H1 (cell line): ENCODE measurements around the gene GRM4. TPM values are rescaled to one million over a fixed set of nuclear protein-coding genes. Genes with fewer than 3 reads are reported as not detected.

Experiments
- BACH1 ChIP-seq: IDR thresholded peaks from 2 replicates; pipeline ENCODE4 v1.6.1; 2012; ENCODE audit warnings: low read length, improper control_type of control experiment
- BRCA1 ChIP-seq: IDR thresholded peaks from 2 replicates; pipeline ENCODE4 v1.6.1; 2012; ENCODE audit warnings: low read depth, low read length, improper control_type of control experiment
- CHD1 ChIP-seq: IDR thresholded peaks from 2 replicates; pipeline ENCODE4 v1.6.1; 2012; ENCODE audit warnings: low read depth, low read length, improper control_type of control experiment
- EZH2 ChIP-seq: fragments of 200-600 bp; sonication (generic); IDR thresholded peaks from 2 replicates; pipeline ENCODE4 v1.7.1; 2012; ENCODE audit warnings: low read depth, mild to moderate bottlenecking, moderate library complexity, low read length, inconsistent platforms; ENCODE audit not compliant: severe bottlenecking
- FOSL1 ChIP-seq: IDR thresholded peaks from 2 replicates; pipeline ENCODE4 v1.6.1; 2011; ENCODE audit warnings: mild to moderate bottlenecking, low read depth, low read length, moderate library complexity; ENCODE audit not compliant: insufficient read depth
- KDM1A ChIP-seq: fragments of 200-600, 300-600 bp; sonication (generic); IDR thresholded peaks from 2 replicates; pipeline ENCODE4 v1.7.1; 2016; ENCODE audit warnings: mild to moderate bottlenecking, low read length, borderline replicate concordance
- KDM4A ChIP-seq: IDR thresholded peaks from one replicate; pipeline ENCODE4 v1.7.1; 2012; ENCODE audit warnings: low read depth, mild to moderate bottlenecking, moderate library complexity, low read length, inconsistent platforms; ENCODE audit not compliant: severe bottlenecking
- KDM5A ChIP-seq: fragments of 200-600 bp; IDR thresholded peaks from 2 replicates; pipeline ENCODE4 v1.7.1; 2012; ENCODE audit warnings: mild to moderate bottlenecking, low read length, inconsistent platforms, mixed read lengths
- NANOG ChIP-seq: IDR thresholded peaks from 2 replicates; pipeline ENCODE4 v1.6.1; 2011; ENCODE audit warnings: low read length, low read depth, mild to moderate bottlenecking, inconsistent platforms; ENCODE audit not compliant: insufficient read depth, poor library complexity, severe bottlenecking
- POLR2AphosphoS5 ChIP-seq: IDR thresholded peaks from 2 replicates; pipeline ENCODE4 v1.6.1; 2011; ENCODE audit warnings: low read depth, low read length
- RFX5 ChIP-seq: IDR thresholded peaks from 2 replicates; pipeline ENCODE4 v1.6.1; 2011; ENCODE audit warnings: low read depth, low read length, improper control_type of control experiment, borderline replicate concordance
- TEAD4 ChIP-seq: IDR thresholded peaks from 2 replicates; pipeline ENCODE4 v1.6.1; 2012; ENCODE audit warnings: low read depth, low read length, inconsistent platforms, mixed read lengths
- polyA plus RNA-seq, 7 experiments: library from polyadenylated mRNA; depleted of rRNA in 3 of 7; stranded (reverse) in 5 of 7; unstranded in 2 of 7; fragments of >200 nt in 5 of 7; fragments of 200-250 nt in 2 of 7; gene quantifications; 1 replicate in 5 of 7; 2 replicates in 1 of 7; 4 replicates in 1 of 7; pipeline versions ENCODE4 v1.2.1 to v1.2.3, GENCODE V29; 2011 to 2013; ENCODE audit warnings: missing spikeins in 2 of 7, mixed read lengths in 2 of 7
- total RNA-seq: library from RNA; stranded (reverse); fragmentation: NEBNext Ultra II Directional; extraction: Animal tissue kit (Norgen Biotek cat#: 25700); gene quantifications from 2 replicates; pipeline ENCODE4 v1.2.1, GENCODE V29; 2021
- TF ChIP-seq, protein P1 (sequence below): fragments of 300-600 bp; sonication (generic); IDR thresholded peaks from 2 replicates; pipeline ENCODE4 v1.7.1; 2012; ENCODE audit warnings: low read length, moderate library complexity, mild to moderate bottlenecking, inconsistent platforms; ENCODE audit not compliant: insufficient replicate concordance

GRM4 gene
- total and polyA plus RNA-seq, 2 of the 8 experiments (the other 6 are each of a cell fraction or from before 2014, with no cell fraction given), result 19.6 to 21.5 TPM

DNA sequence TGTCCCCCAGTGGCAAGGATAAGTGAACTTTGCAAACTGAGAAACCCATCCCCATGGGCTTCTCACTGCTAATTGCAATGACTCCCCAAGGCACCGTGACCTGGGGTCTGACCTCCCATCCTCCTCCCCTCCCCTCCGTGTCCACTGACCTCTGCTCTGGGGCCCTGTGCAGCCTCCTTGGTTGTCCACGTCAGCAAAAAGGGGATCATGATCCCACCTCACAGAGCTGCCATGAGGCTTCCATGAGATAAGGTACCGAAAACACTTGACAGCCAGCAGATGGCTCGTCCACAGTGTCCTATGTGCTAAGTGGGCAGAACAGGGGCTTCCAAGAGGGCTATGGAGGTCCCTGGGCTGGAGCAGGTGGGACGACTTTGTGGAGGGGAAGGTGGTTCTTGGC lies 104.5 kb downstream of the GRM4 start (continued):
- TF ChIP-seq, protein P1, sequence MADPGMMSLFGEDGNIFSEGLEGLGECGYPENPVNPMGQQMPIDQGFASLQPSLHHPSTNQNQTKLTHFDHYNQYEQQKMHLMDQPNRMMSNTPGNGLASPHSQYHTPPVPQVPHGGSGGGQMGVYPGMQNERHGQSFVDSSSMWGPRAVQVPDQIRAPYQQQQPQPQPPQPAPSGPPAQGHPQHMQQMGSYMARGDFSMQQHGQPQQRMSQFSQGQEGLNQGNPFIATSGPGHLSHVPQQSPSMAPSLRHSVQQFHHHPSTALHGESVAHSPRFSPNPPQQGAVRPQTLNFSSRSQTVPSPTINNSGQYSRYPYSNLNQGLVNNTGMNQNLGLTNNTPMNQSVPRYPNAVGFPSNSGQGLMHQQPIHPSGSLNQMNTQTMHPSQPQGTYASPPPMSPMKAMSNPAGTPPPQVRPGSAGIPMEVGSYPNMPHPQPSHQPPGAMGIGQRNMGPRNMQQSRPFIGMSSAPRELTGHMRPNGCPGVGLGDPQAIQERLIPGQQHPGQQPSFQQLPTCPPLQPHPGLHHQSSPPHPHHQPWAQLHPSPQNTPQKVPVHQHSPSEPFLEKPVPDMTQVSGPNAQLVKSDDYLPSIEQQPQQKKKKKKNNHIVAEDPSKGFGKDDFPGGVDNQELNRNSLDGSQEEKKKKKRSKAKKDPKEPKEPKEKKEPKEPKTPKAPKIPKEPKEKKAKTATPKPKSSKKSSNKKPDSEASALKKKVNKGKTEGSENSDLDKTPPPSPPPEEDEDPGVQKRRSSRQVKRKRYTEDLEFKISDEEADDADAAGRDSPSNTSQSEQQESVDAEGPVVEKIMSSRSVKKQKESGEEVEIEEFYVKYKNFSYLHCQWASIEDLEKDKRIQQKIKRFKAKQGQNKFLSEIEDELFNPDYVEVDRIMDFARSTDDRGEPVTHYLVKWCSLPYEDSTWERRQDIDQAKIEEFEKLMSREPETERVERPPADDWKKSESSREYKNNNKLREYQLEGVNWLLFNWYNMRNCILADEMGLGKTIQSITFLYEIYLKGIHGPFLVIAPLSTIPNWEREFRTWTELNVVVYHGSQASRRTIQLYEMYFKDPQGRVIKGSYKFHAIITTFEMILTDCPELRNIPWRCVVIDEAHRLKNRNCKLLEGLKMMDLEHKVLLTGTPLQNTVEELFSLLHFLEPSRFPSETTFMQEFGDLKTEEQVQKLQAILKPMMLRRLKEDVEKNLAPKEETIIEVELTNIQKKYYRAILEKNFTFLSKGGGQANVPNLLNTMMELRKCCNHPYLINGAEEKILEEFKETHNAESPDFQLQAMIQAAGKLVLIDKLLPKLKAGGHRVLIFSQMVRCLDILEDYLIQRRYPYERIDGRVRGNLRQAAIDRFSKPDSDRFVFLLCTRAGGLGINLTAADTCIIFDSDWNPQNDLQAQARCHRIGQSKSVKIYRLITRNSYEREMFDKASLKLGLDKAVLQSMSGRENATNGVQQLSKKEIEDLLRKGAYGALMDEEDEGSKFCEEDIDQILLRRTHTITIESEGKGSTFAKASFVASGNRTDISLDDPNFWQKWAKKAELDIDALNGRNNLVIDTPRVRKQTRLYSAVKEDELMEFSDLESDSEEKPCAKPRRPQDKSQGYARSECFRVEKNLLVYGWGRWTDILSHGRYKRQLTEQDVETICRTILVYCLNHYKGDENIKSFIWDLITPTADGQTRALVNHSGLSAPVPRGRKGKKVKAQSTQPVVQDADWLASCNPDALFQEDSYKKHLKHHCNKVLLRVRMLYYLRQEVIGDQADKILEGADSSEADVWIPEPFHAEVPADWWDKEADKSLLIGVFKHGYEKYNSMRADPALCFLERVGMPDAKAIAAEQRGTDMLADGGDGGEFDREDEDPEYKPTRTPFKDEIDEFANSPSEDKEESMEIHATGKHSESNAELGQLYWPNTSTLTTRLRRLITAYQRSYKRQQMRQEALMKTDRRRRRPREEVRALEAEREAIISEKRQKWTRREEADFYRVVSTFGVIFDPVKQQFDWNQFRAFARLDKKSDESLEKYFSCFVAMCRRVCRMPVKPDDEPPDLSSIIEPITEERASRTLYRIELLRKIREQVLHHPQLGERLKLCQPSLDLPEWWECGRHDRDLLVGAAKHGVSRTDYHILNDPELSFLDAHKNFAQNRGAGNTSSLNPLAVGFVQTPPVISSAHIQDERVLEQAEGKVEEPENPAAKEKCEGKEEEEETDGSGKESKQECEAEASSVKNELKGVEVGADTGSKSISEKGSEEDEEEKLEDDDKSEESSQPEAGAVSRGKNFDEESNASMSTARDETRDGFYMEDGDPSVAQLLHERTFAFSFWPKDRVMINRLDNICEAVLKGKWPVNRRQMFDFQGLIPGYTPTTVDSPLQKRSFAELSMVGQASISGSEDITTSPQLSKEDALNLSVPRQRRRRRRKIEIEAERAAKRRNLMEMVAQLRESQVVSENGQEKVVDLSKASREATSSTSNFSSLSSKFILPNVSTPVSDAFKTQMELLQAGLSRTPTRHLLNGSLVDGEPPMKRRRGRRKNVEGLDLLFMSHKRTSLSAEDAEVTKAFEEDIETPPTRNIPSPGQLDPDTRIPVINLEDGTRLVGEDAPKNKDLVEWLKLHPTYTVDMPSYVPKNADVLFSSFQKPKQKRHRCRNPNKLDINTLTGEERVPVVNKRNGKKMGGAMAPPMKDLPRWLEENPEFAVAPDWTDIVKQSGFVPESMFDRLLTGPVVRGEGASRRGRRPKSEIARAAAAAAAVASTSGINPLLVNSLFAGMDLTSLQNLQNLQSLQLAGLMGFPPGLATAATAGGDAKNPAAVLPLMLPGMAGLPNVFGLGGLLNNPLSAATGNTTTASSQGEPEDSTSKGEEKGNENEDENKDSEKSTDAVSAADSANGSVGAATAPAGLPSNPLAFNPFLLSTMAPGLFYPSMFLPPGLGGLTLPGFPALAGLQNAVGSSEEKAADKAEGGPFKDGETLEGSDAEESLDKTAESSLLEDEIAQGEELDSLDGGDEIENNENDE, result no peak
- no peak for TF ChIP-seq BRCA1
- TF ChIP-seq FOSL1, result no peak
- TF ChIP-seq NANOG, result no peak
- no peak for TF ChIP-seq KDM4A
- TF ChIP-seq KDM5A, result no peak
- TF ChIP-seq BACH1, result no peak
- TF ChIP-seq EZH2, result no peak
- no peak for TF ChIP-seq TEAD4
- no peak for TF ChIP-seq CHD1
- no peak for TF ChIP-seq POLR2AphosphoS5
- no peak for TF ChIP-seq RFX5
- TF ChIP-seq KDM1A, result no peak
